B cell (primary cell): ENCODE data around the gene DNAJC3. TPM values are rescaled to one million over a fixed set of nuclear protein-coding genes. Genes with fewer than 3 reads are reported as not detected.

Experiments
- ATAC-seq: fragments of 200-7000 bp; cut with Tn5 transposase; one replicate; pipeline ENCODE4 v1.10.0; 2021; ENCODE audit warnings: low read depth, mild to moderate bottlenecking, moderate number of reproducible peaks, moderate library complexity
- CTCF ChIA-PET: fragments of 350-600 bp; sonication (Branson Sonifier 250); formaldehyde crosslinking; loops from one replicate; lab custom pipeline; 2021; ENCODE audit warnings: antibody characterized with exemption, inconsistent platforms; lab: Charles Lee
- POLR2A ChIA-PET: fragments of 350-600 bp; sonication (Branson Sonifier 250); formaldehyde crosslinking; loops from one replicate; lab custom pipeline; 2021; ENCODE audit warnings: antibody characterized with exemption; lab: Charles Lee
- DNase-seq: peaks from one replicate; pipeline ENCODE4 v3.0.0; 2013
- H2AFZ ChIP-seq: 2 replicates; pipeline ENCODE4 v1.6.1; 2012; ENCODE audit warnings: mild to moderate bottlenecking, low read depth, low read length; ENCODE audit not compliant: insufficient read depth, poor library complexity, severe bottlenecking
- H3K27ac ChIP-seq, 2 donors: 1 replicate in 1 of 2; 2 replicates in 1 of 2; pipeline ENCODE4 v1.5.1; 2012 to 2013; ENCODE audit warnings: low read length in 2 of 2, mild to moderate bottlenecking in 2 of 2, moderate library complexity in 1 of 2
- H3K27me3 ChIP-seq, 4 experiments: fragments of 200-600 bp in 1 of 4; sonication (generic) in 1 of 4; replicated peaks in 1 of 4; 1 replicate in 2 of 4; 2 replicates in 2 of 4; pipeline versions ENCODE4 v1.6.1 to v1.7.0; 2013 to 2016; ENCODE audit warnings: low read length in 3 of 4, mild to moderate bottlenecking in 2 of 4, mixed read lengths in 1 of 4, moderate library complexity in 1 of 4; ENCODE audit not compliant: insufficient read depth in 4 of 4, control insufficient read depth in 3 of 4; ENCODE audit errors: control extremely low read depth in 1 of 4
- H3K36me3 ChIP-seq, 2 experiments: replicated peaks in 1 of 2; 1 replicate in 1 of 2; 2 replicates in 1 of 2; pipeline versions ENCODE4 v1.6.1 to v1.7.1; 2013; ENCODE audit warnings: low read length in 1 of 2; ENCODE audit not compliant: insufficient read depth in 2 of 2, control insufficient read depth in 1 of 2; ENCODE audit errors: control extremely low read depth in 1 of 2, extremely low read depth in 1 of 2
- H3K4me1 ChIP-seq, 2 donors: fragments of 200-600 bp in 1 of 2; sonication (generic) in 1 of 2; 1 replicate in 1 of 2; 2 replicates in 1 of 2; pipeline versions ENCODE4 v1.5.1 to v1.6.1; 2013 to 2017; ENCODE audit warnings: low read length in 2 of 2; ENCODE audit not compliant: control insufficient read depth in 2 of 2, insufficient read depth in 2 of 2
- H3K4me2 ChIP-seq: replicated peaks from 2 replicates; pipeline ENCODE3; 2012; ENCODE audit warnings: mild to moderate bottlenecking, low read depth, low read length; ENCODE audit not compliant: poor library complexity, severe bottlenecking
- H3K4me3 ChIP-seq, 5 experiments: fragments of 200-600 bp in 1 of 5; sonication (generic) in 1 of 5; 1 replicate in 3 of 5; 2 replicates in 2 of 5; pipeline versions ENCODE4 v1.5.1 to v1.7.0; 2011 to 2016; ENCODE audit warnings: low read length in 4 of 5, mild to moderate bottlenecking in 4 of 5, low read depth in 2 of 5, control low read depth in 1 of 5, moderate library complexity in 1 of 5; ENCODE audit not compliant: insufficient read depth in 1 of 5; ENCODE audit errors: control extremely low read depth in 1 of 5, extremely low read depth in 1 of 5
- H3K79me2 ChIP-seq: fragments of 200-600 bp; sonication (generic); one replicate; pipeline ENCODE4 v1.6.0; 2016; ENCODE audit warnings: low read length; ENCODE audit not compliant: control insufficient read depth, insufficient read depth
- H3K9ac ChIP-seq: fragments of 200-600 bp; sonication (generic); 2 replicates; pipeline ENCODE4 v1.6.1; 2017; ENCODE audit warnings: mild to moderate bottlenecking, low read length, moderate library complexity
- H3K9me3 ChIP-seq, 3 donors: one replicate each; pipeline versions ENCODE4 v1.6.1 to v1.7.1; 2013; ENCODE audit warnings: low read length in 2 of 3; ENCODE audit not compliant: control insufficient read depth in 2 of 3, insufficient read depth in 1 of 3; ENCODE audit errors: control extremely low read depth in 1 of 3
- H4K20me1 ChIP-seq: 2 replicates; pipeline ENCODE4 v1.6.0; 2012; ENCODE audit warnings: mild to moderate bottlenecking, low read length; ENCODE audit not compliant: insufficient read depth, control insufficient read depth, poor library complexity, severe bottlenecking
- H3K27ac Mint-ChIP-seq: one replicate; pipeline ENCODE4 v1.8.0; 2021; ENCODE audit warnings: mixed read lengths
- H3K27me3 Mint-ChIP-seq: one replicate; pipeline ENCODE4 v1.8.0; 2021; ENCODE audit warnings: mixed read lengths
- H3K4me1 Mint-ChIP-seq: one replicate; pipeline ENCODE4 v1.8.0; 2021; ENCODE audit warnings: mixed read lengths
- H3K4me3 Mint-ChIP-seq: one replicate; pipeline ENCODE4 v1.8.0; 2021; ENCODE audit warnings: mixed read lengths
- H3K9me3 Mint-ChIP-seq: one replicate; pipeline ENCODE4 v1.8.0; 2022; ENCODE audit warnings: mixed read lengths; ENCODE audit not compliant: insufficient read depth
- EZH2 ChIP-seq: IDR thresholded peaks from 2 replicates; pipeline ENCODE4 v1.6.1; 2012; ENCODE audit warnings: borderline replicate concordance, low read depth, mild to moderate bottlenecking, moderate library complexity, low read length; ENCODE audit not compliant: insufficient read depth, poor library complexity, severe bottlenecking
- WGBS: methylation state at CpG from one replicate; pipeline ENCODE4 v1.1.5; 2013; ENCODE audit warnings: missing lambda C conversion rate; ENCODE audit not compliant: insufficient coverage; 5-methylcytosine and 5-hydroxymethylcytosine counted together
- intact Hi-C: fragments of 100-400 bp; cut with micrococcal nuclease; formaldehyde crosslinking; loops from one replicate; pipeline ENCODE4 v1.10.0; 2022
- polyA plus RNA-seq: library from polyadenylated mRNA; depleted of rRNA; stranded (reverse); fragments of >200 nt; gene quantifications from 2 replicates; pipeline ENCODE4 v1.2.3, GENCODE V29; 2012
- total RNA-seq, 2 donors: library from RNA; stranded (reverse); fragments of 120-200 nt in 1 of 2; gene quantifications; 1 replicate in 1 of 2; 2 replicates in 1 of 2; pipeline versions ENCODE4 v1.2.3 to v1.2.4, GENCODE V29; 2013 to 2022
- TF ChIP-seq, protein P1 (sequence below): fragments of 200-600 bp; IDR thresholded peaks from one replicate; pipeline ENCODE4 v1.8.0; 2022; ENCODE audit warnings: antibody characterized with exemption, mild to moderate bottlenecking

The DNAJC3 gene
- total and polyA plus RNA-seq, 2 donors (not counting 1 experiment from before 2014, with no cell fraction given): 2.8 to 12.1 TPM

- CTCF ChIA-PET: no interaction called here
- intact Hi-C loops: no loop called here
- Mint-ChIP-seq H3K9me3 (peaks cover 2% of the 10 kb centered on the region), H3K4me1 (peaks cover 4% of the 10 kb centered on the region), H3K4me3 (no peak overlapping the region), H3K27me3 (no peaks in the 10 kb centered on the region), H3K27ac (no peak overlapping the region)
- no peaks in the 10 kb centered on the region for H3K27me3 ChIP-seq
- no peak overlapping the region for H3K9ac ChIP-seq
- WGBS: no CpG with 5 or more reads among the region's 3 CpGs
- POLR2A ChIA-PET: no interaction called here
- TF ChIP-seq, protein P1, sequence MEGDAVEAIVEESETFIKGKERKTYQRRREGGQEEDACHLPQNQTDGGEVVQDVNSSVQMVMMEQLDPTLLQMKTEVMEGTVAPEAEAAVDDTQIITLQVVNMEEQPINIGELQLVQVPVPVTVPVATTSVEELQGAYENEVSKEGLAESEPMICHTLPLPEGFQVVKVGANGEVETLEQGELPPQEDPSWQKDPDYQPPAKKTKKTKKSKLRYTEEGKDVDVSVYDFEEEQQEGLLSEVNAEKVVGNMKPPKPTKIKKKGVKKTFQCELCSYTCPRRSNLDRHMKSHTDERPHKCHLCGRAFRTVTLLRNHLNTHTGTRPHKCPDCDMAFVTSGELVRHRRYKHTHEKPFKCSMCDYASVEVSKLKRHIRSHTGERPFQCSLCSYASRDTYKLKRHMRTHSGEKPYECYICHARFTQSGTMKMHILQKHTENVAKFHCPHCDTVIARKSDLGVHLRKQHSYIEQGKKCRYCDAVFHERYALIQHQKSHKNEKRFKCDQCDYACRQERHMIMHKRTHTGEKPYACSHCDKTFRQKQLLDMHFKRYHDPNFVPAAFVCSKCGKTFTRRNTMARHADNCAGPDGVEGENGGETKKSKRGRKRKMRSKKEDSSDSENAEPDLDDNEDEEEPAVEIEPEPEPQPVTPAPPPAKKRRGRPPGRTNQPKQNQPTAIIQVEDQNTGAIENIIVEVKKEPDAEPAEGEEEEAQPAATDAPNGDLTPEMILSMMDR: no peak
- TF ChIP-seq EZH2: no peak
- H4K20me1 ChIP-seq: peaks cover 7% of the 10 kb centered on the region
- H3K4me3 ChIP-seq: no peak overlapping the region
- no peak overlapping the region for H2AFZ ChIP-seq
- ATAC-seq (no peak), DNase-seq (no peak)
- no peak overlapping the region for H3K27ac ChIP-seq
- peaks cover 6 to 20% of the 10 kb centered on the region in 2 experiments for H3K36me3 ChIP-seq
- peaks cover under 1 to 2% of the 10 kb centered on the region in 2 donors for H3K4me1 ChIP-seq
- peaks cover 40% of the 10 kb centered on the region for H3K79me2 ChIP-seq
- H3K9me3 ChIP-seq: no peaks in the 10 kb centered on the region
- no peak overlapping the region for H3K4me2 ChIP-seq
Observed at GRCh38 chr13:95713651-95714050, 36.7 kb downstream of the DNAJC3 start.

DNA sequence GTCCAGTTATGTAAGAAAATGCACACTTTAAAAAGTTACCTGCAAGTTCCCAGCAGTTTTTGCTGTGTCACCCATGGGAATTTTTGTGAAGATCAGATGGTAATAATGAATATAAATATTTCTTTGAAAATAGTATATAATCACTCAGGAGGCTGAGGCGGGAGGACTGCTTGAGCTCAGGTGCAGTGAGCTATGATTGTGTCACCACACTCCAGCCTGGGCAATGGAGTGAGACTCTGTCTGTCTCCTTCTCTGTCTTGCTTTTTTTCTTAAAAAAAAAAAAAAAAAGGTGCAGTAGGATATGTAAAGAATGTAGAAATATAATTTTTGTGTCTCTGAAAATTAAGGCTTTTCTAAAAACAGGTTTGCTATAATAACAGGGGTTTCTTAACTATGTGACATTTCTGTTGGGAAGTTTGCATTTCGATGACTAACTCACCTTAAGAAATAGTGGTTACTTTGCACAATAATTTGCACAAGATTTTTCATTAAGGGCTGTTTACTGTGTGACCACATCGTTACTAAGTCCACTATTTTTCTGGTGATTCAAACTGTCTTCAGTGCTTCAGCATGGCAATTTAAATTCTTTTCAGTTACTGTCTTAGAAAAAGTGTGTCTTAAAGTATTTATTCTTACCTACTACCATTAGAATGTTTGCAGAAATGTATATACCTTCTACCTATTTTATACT, 37.3 kb downstream of the DNAJC3 start:
- ATAC-seq (no peak), DNase-seq (no peak)
- Histone ChIP-seq H3K9ac (no peak overlapping the region), H3K27me3 (no peaks in the 10 kb centered on the region), H2AFZ (no peak overlapping the region), H3K79me2 (peaks cover 46% of the 10 kb centered on the region), H3K4me2 (no peak overlapping the region), H3K36me3 (peaks cover 6 to 20% of the 10 kb centered on the region in 2 experiments), H3K4me3 (no peak overlapping the region), H3K9me3 (no peaks in the 10 kb centered on the region), H4K20me1 (peaks cover 10% of the 10 kb centered on the region), H3K27ac (no peak overlapping the region), H3K4me1 (no peaks in the 10 kb centered on the region)
- TF ChIP-seq EZH2: no peak
- TF ChIP-seq, protein P1: no peak
- intact Hi-C loops: no loop called here
- Mint-ChIP-seq H3K27ac (no peak overlapping the region), H3K4me3 (no peak overlapping the region), H3K4me1 (no peaks in the 10 kb centered on the region), H3K27me3 (no peaks in the 10 kb centered on the region), H3K9me3 (peaks cover 2% of the 10 kb centered on the region)
- ChIA-PET CTCF (no interaction called here), POLR2A (no interaction called here)
- no CpG with 5 or more reads among the region's 3 CpGs for WGBS
